GM12878 (cell line): Measurements from ENCODE around the gene ATXN1. TPM values are rescaled to one million over a fixed set of nuclear protein-coding genes. Genes with fewer than 3 reads are reported as not detected.

Experiments
- ATAC-seq: fragments of 200-7000 bp; cut with Tn5 transposase; 3 replicates; pipeline ENCODE4 v1.9.1; 2020; ENCODE audit warnings: mild to moderate bottlenecking, moderate library complexity
- BruUV-seq: library from RNA; stranded (reverse); fragments of 400-500 nt; replicated peaks from 2 replicates; lab custom pipeline; 2021; lab: Mats Ljungman, UMichigan
- CTCF ChIA-PET: fragments of 300-600 bp; sonication (Branson Sonifier 250); formaldehyde crosslinking; extraction: SDS; loops from one replicate; lab custom pipeline; 2021; ENCODE audit warnings: inconsistent platforms; lab: Yijun Ruan, JAX
- POLR2A ChIA-PET: fragments of 350-600 bp; formaldehyde crosslinking; extraction: SDS; loops from one replicate; lab custom pipeline; 2021; ENCODE audit warnings: inconsistent platforms; lab: Charles Lee
- RAD21 ChIA-PET: fragments of 300-600 bp; sonication (Branson Sonifier 250); formaldehyde crosslinking; loops from one replicate; lab custom pipeline; 2023; ENCODE audit warnings: antibody characterized with exemption; ENCODE audit not compliant: unreplicated experiment; lab: Charles Lee
- SMC1A ChIA-PET: fragments of 300-600 bp; sonication (Branson Sonifier 250); formaldehyde crosslinking; loops from one replicate; lab custom pipeline; 2023; ENCODE audit not compliant: unreplicated experiment, uncharacterized antibody; lab: Charles Lee
- DNase-seq: peaks from one replicate; pipeline ENCODE4 v3.0.0-alpha.2; 2011; ENCODE audit warnings: low read depth, low spot score
- FAIRE-seq: peaks from 3 replicates; lab custom pipeline; 2011; peaks lifted over from hg19 to GRCh38; lab: Jason Lieb, UNC
- H2AFZ ChIP-seq: 2 replicates; pipeline ENCODE4 v1.6.0; 2011; ENCODE audit warnings: low read depth, low read length, control low read depth; ENCODE audit not compliant: control insufficient read depth
- H3K27ac ChIP-seq: 2 replicates; pipeline ENCODE4 v1.5.1; 2011; ENCODE audit warnings: control low read depth; ENCODE audit not compliant: control insufficient read depth, insufficient read depth
- H3K27me3 ChIP-seq, 2 experiments: replicated peaks in 1 of 2; 2 replicates each; pipeline versions ENCODE4 v1.6.0 to v1.6.1; 2011; ENCODE audit warnings: low read length in 1 of 2; ENCODE audit not compliant: control insufficient read depth in 2 of 2, insufficient read depth in 2 of 2
- H3K36me3 ChIP-seq, 2 experiments: 2 replicates each; pipeline ENCODE4 v1.5.1; 2011; ENCODE audit warnings: low read length in 1 of 2; ENCODE audit not compliant: control insufficient read depth in 2 of 2, insufficient read depth in 2 of 2
- H3K4me1 ChIP-seq: 2 replicates; pipeline ENCODE4 v1.6.1; 2011; ENCODE audit warnings: mild to moderate bottlenecking, low read length, moderate library complexity, mixed read lengths; ENCODE audit not compliant: control insufficient read depth, insufficient read depth
- H3K4me2 ChIP-seq: 2 replicates; pipeline ENCODE4 v1.6.0; 2011; ENCODE audit warnings: control low read depth; ENCODE audit not compliant: control insufficient read depth, insufficient read depth
- H3K4me3 ChIP-seq: fragments of 200-600 bp; sonication (generic); 2 replicates; pipeline ENCODE4 v1.5.1; 2016
- H3K79me2 ChIP-seq: 2 replicates; pipeline ENCODE4 v1.6.0; 2011; ENCODE audit warnings: low read length; ENCODE audit not compliant: control insufficient read depth, insufficient read depth
- H3K9ac ChIP-seq: 2 replicates; pipeline ENCODE4 v1.8.0; 2011; ENCODE audit warnings: low read length, control low read depth, mixed read lengths; ENCODE audit not compliant: control insufficient read depth, insufficient read depth
- H3K9me3 ChIP-seq: replicated peaks from 3 replicates; pipeline ENCODE4 v1.5.1; 2011; ENCODE audit warnings: mild to moderate bottlenecking, low read length; ENCODE audit not compliant: control insufficient read depth, insufficient read depth
- H4K20me1 ChIP-seq: 2 replicates; pipeline ENCODE4 v1.6.0; 2011; ENCODE audit not compliant: control insufficient read depth, insufficient read depth
- BACH1 ChIP-seq: fragments of 450-650 bp; IDR thresholded peaks from 2 replicates; pipeline ENCODE4 v1.6.1; 2017; ENCODE audit warnings: mild to moderate bottlenecking, borderline replicate concordance
- BCL3 ChIP-seq: IDR thresholded peaks from 2 replicates; pipeline ENCODE4 v1.6.1; 2011; ENCODE audit warnings: borderline replicate concordance, low read depth, mild to moderate bottlenecking, moderate library complexity, low read length; ENCODE audit not compliant: insufficient read depth, poor library complexity, severe bottlenecking
- BCLAF1 ChIP-seq: fragments of 450-650 bp; IDR thresholded peaks from 2 replicates; pipeline ENCODE4 v1.6.1; 2017; ENCODE audit warnings: antibody characterized with exemption, mild to moderate bottlenecking, moderate library complexity
- EP300 ChIP-seq, 2 experiments: fragments of 150-350 bp in 1 of 2; IDR thresholded peaks; 2 replicates each; pipeline ENCODE4 v1.6.1; 2011 to 2012; ENCODE audit warnings: low read depth in 2 of 2, low read length in 2 of 2, borderline replicate concordance in 1 of 2, improper control_type of control experiment in 1 of 2, inconsistent platforms in 1 of 2; ENCODE audit not compliant: control insufficient read depth in 1 of 2
- EZH2 ChIP-seq: IDR thresholded peaks from 2 replicates; pipeline ENCODE4 v1.6.1; 2012; ENCODE audit warnings: low read depth, mild to moderate bottlenecking, control low read depth, inconsistent platforms, low read length, borderline replicate concordance; ENCODE audit not compliant: control insufficient read depth
- IKZF2 ChIP-seq, 2 experiments: fragments of 450-650 bp; IDR thresholded peaks; 2 replicates each; pipeline ENCODE4 v1.6.1; 2017; ENCODE audit warnings: mild to moderate bottlenecking in 2 of 2, moderate library complexity in 2 of 2
- MLLT1 ChIP-seq: fragments of 450-650 bp; IDR thresholded peaks from 2 replicates; pipeline ENCODE4 v1.6.1; 2016; ENCODE audit warnings: mild to moderate bottlenecking
- REST ChIP-seq: IDR thresholded peaks from 2 replicates; pipeline ENCODE4 v1.6.1; 2012; ENCODE audit warnings: mild to moderate bottlenecking, low read depth, low read length
- SMARCA5 ChIP-seq: fragments of 450-650 bp; IDR thresholded peaks from 2 replicates; pipeline ENCODE4 v1.6.1; 2017; ENCODE audit warnings: mild to moderate bottlenecking
- ZNF622 ChIP-seq: fragments of 450-650 bp; IDR thresholded peaks from 2 replicates; pipeline ENCODE4 v1.6.1; 2017; ENCODE audit warnings: mild to moderate bottlenecking, inconsistent platforms
- WGBS: methylation state at CpG from one replicate; pipeline ENCODE4 v1.1.6; 2016; ENCODE audit warnings: low lambda C conversion rate; ENCODE audit not compliant: insufficient replicate concordance, insufficient coverage; ENCODE audit errors: missing lambda C conversion rate; 5-methylcytosine and 5-hydroxymethylcytosine counted together
- in situ Hi-C: fragments of 300-500 bp; cut with MboI; formaldehyde crosslinking; loops from 9 replicates; pipeline ENCODE4 v1.14.3; 2018; ENCODE audit warnings: mixed read lengths
- intact Hi-C: fragments of 100-400 bp; cut with micrococcal nuclease; formaldehyde crosslinking; loops from one replicate; pipeline ENCODE4 v1.14.2; 2022; ENCODE audit not compliant: unreplicated experiment
- polyA plus RNA-seq, 11 experiments: library from polyadenylated mRNA; depleted of rRNA in 4 of 11; unstranded in 6 of 11; stranded (reverse) in 5 of 11; fragments of >200 nt; fragmentation: Nextera tagmentation in 4 of 11; fragmentation: Illumina TruSeq in 1 of 11; extraction: Ambion mirVana in 4 of 11; extraction: Trizol in 1 of 11; gene quantifications; 1 replicate in 1 of 11; 2 replicates in 10 of 11; pipeline versions ENCODE4 v1.2.1 to v1.2.3, GENCODE V29; 2011 to 2016; ENCODE audit warnings: inconsistent platforms in 2 of 11, missing spikeins in 2 of 11, low read depth in 1 of 11
- total RNA-seq, 4 experiments: library from RNA; depleted of rRNA in 3 of 4; stranded (reverse); fragments of >200 nt in 3 of 4; fragmentation: Illumina TruSeq in 1 of 4; extraction: Trizol in 1 of 4; gene quantifications; 2 replicates each; pipeline versions ENCODE4 v1.2.1 to v1.2.3, GENCODE V29; 2013 to 2021

Gene ATXN1
- total and polyA plus RNA-seq, 10 of the 15 experiments (the other 5 are each of a cell fraction or from before 2014, with no cell fraction given): 12.2 to 51.2 (median 20.5) TPM

- H3K79me2 ChIP-seq: peaks cover 19% of the 10 kb centered on the region
- no peak for FAIRE-seq
- SMC1A ChIA-PET: interaction anchor here (0.9 to 3.6 kb wide), 14 partner anchors 8 to 354 kb away, joined by 3 to 37 read pairs (median 7); no protein-coding TSS in a partner anchor
- TF ChIP-seq BACH1: peak; percentile 25
- no peak for TF ChIP-seq REST
- peak; percentile 11 for TF ChIP-seq BCL3
- TF ChIP-seq EP300 (IDR thresholded peaks at IDR 0.05; ENCODE audit: borderline replicate concordance in 1 of 2, control insufficient read depth in 1 of 2, low read depth in 2 of 2, low read length in 2 of 2): no peak
- TF ChIP-seq EZH2: no peak
- TF ChIP-seq BCLAF1: no peak
- TF ChIP-seq ZNF622: no peak
- TF ChIP-seq IKZF2 (IDR thresholded peaks at IDR 0.05): peak; percentile 35 to 39; a peak in 2 of 4 replicates
- 0 out of 2 replicates have a peak, but pooled peaks have one; percentile 36 for TF ChIP-seq SMARCA5
- TF ChIP-seq MLLT1: 0 out of 2 replicates have a peak, but pooled peaks have one; percentile 42
Observed at GRCh38 chr6:16759646-16760515, 1.4 kb downstream of the ATXN1 start.

More at GRCh38 chr6:16759646-16760515, 1.4 kb downstream of the ATXN1 start:
- DNase-seq: no peak
- in situ Hi-C loops: loop anchor here (5.0 to 10.0 kb wide), 2 partner anchors 248 to 345 kb away; no protein-coding TSS in a partner anchor
- peak overlapping the region; percentile 72 for H3K4me2 ChIP-seq
- peak overlapping the region; percentile 65 for H3K27ac ChIP-seq
- H4K20me1 ChIP-seq: no peaks in the 10 kb centered on the region
- BruUV-seq: no TSS peak
- peak overlapping the region; percentile 69 for H2AFZ ChIP-seq
- no peaks in the 10 kb centered on the region for H3K9me3 ChIP-seq
- intact Hi-C loops: loop anchor here (2.0 to 10.0 kb wide), 9 partner anchors 29 to 455 kb away; no protein-coding TSS in a partner anchor
- ChIA-PET POLR2A (interaction anchor here (0.7 to 1.8 kb wide), 10 partner anchors 12 to 345 kb away, joined by 3 to 7 read pairs (median 3); no protein-coding TSS in a partner anchor), CTCF (interaction anchor here (0.7 to 3.0 kb wide), 10 partner anchors 15 to 473 kb away, joined by 3 to 23 read pairs (median 6); no protein-coding TSS in a partner anchor), RAD21 (interaction anchor here (0.8 to 3.7 kb wide), 15 partner anchors 28 to 339 kb away, joined by 3 to 36 read pairs (median 6); no protein-coding TSS in a partner anchor)
- peak overlapping the region; percentile 78 for H3K9ac ChIP-seq
- H3K27me3 ChIP-seq: no peaks in the 10 kb centered on the region
- under 1% methylated on average over 65 of the region's 87 CpGs for WGBS
- H3K4me1 ChIP-seq: peaks cover 8% of the 10 kb centered on the region; the same call in 1 of the 2 replicates
- ATAC-seq: peak; percentile 42
- H3K36me3 ChIP-seq: no peaks in the 10 kb centered on the region
- H3K4me3 ChIP-seq: peak overlapping the region; percentile 93
